Liver (tissue), 3 donors: Measurements from ENCODE around the gene SLN.

Source experiments
- ATF3 ChIP-seq: IDR thresholded peaks from 2 replicates; pipeline ENCODE4 v1.6.1; 2016; ENCODE audit warnings: antibody characterized with exemption
- EGR1 ChIP-seq, 2 donors: IDR thresholded peaks; 2 replicates each; pipeline ENCODE4 v1.6.1; 2016 to 2018; ENCODE audit warnings: antibody characterized with exemption in 2 of 2, low read depth in 2 of 2
- GABPA ChIP-seq, 2 donors: IDR thresholded peaks in 1 of 2; conservative IDR thresholded peaks in 1 of 2; 2 replicates each; pipeline ENCODE4 v1.6.1; 2016; ENCODE audit warnings: antibody characterized with exemption in 2 of 2, mild to moderate bottlenecking in 1 of 2, moderate library complexity in 1 of 2
- HNF4A ChIP-seq, 2 donors: conservative IDR thresholded peaks; 2 replicates each; pipeline ENCODE4 v1.6.1; 2016; ENCODE audit warnings: antibody characterized with exemption in 2 of 2, mild to moderate bottlenecking in 2 of 2
- JUND ChIP-seq, 2 donors: IDR thresholded peaks; 2 replicates each; pipeline ENCODE4 v1.6.1; 2016; ENCODE audit warnings: antibody characterized with exemption in 2 of 2
- RAD21 ChIP-seq, 2 donors: IDR thresholded peaks; 2 replicates each; pipeline ENCODE4 v1.6.1; 2016; ENCODE audit warnings: antibody characterized with exemption in 2 of 2, mild to moderate bottlenecking in 2 of 2
- YY1 ChIP-seq: IDR thresholded peaks from 2 replicates; pipeline ENCODE4 v1.6.1; 2016; ENCODE audit warnings: antibody characterized with exemption, mild to moderate bottlenecking
- TF ChIP-seq, protein P1 (sequence below): fragments of 150-350 bp; IDR thresholded peaks from 2 replicates; pipeline ENCODE4 v1.5.1; 2017; ENCODE audit warnings: improper control_type of control experiment, low read depth, low read length; ENCODE audit not compliant: missing input control
- donor health status: healthy.
- donor health status: healthy.

DNA sequence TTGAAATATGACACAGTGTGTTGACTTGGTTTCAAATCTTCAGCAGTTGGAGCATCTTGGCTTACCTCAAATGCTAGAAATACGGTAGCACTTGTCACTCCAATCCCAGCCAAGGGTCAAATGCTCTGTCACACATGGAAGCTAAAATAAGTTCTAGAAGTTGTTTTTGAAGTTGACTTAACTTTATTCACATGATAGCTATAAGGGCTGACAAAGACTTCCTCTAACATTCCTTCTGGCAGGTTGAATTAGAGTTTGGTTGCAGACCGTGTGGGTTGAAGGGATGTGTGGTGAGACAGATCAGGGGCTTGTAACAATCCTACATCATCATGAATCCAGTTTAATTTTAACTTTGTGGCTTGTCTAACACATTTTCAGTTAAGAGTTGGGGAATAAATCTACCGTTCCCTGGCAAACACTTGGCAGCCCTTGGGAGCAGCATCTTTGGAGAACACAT is 4.6 kb downstream of the SLN start:
- no peak for TF ChIP-seq RAD21 (IDR thresholded peaks at IDR 0.05)
- TF ChIP-seq GABPA (IDR thresholded peaks at IDR 0.05 in 1 of 2, conservative IDR thresholded peaks at IDR 0.05 in 1 of 2) = no peak
- TF ChIP-seq, protein P1, sequence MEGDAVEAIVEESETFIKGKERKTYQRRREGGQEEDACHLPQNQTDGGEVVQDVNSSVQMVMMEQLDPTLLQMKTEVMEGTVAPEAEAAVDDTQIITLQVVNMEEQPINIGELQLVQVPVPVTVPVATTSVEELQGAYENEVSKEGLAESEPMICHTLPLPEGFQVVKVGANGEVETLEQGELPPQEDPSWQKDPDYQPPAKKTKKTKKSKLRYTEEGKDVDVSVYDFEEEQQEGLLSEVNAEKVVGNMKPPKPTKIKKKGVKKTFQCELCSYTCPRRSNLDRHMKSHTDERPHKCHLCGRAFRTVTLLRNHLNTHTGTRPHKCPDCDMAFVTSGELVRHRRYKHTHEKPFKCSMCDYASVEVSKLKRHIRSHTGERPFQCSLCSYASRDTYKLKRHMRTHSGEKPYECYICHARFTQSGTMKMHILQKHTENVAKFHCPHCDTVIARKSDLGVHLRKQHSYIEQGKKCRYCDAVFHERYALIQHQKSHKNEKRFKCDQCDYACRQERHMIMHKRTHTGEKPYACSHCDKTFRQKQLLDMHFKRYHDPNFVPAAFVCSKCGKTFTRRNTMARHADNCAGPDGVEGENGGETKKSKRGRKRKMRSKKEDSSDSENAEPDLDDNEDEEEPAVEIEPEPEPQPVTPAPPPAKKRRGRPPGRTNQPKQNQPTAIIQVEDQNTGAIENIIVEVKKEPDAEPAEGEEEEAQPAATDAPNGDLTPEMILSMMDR = no peak
- no peak for TF ChIP-seq ATF3
- no peak for TF ChIP-seq YY1
- no peak for TF ChIP-seq EGR1 (IDR thresholded peaks at IDR 0.05; ENCODE audit: low read depth in 2 of 2)
- TF ChIP-seq HNF4A (conservative IDR thresholded peaks at IDR 0.05) = no peak
- TF ChIP-seq JUND (IDR thresholded peaks at IDR 0.05) = no peak
